NT2/D1 (cell line): ENCODE data around the gene UBE2J1.
"Not testable (repeated sequence)": the region's sequence is repeated elsewhere in the genome, so short reads cannot be mapped to it uniquely, and the experiment has no call there.

Experiments
- DNase-seq: peaks from one replicate; pipeline ENCODE4 v3.0.0-alpha.2; 2011; ENCODE audit warnings: low read depth, low spot score
- H3K27me3 ChIP-seq: 2 replicates; pipeline ENCODE4 v1.6.0; 2011; ENCODE audit warnings: mild to moderate bottlenecking; ENCODE audit not compliant: insufficient read length, insufficient read depth
- H3K36me3 ChIP-seq: 2 replicates; pipeline ENCODE4 v1.6.1; 2011; ENCODE audit warnings: mild to moderate bottlenecking, low read length, mixed read lengths; ENCODE audit not compliant: insufficient read depth, insufficient read length
- H3K4me1 ChIP-seq: 2 replicates; pipeline ENCODE4 v1.5.1; 2011; ENCODE audit not compliant: insufficient read depth, insufficient read length
- H3K4me3 ChIP-seq: 2 replicates; pipeline ENCODE4 v1.5.1; 2011; ENCODE audit warnings: low read depth; ENCODE audit not compliant: insufficient read length
- H3K9ac ChIP-seq: 2 replicates; pipeline ENCODE4 v1.6.0; 2011; ENCODE audit warnings: low read depth; ENCODE audit not compliant: insufficient read length
- H3K9me3 ChIP-seq: 2 replicates; pipeline ENCODE4 v1.5.1; 2011; ENCODE audit warnings: mild to moderate bottlenecking, low read length; ENCODE audit not compliant: insufficient read depth
- SUZ12 ChIP-seq: IDR thresholded peaks from 2 replicates; pipeline ENCODE4 v1.6.1; 2011; ENCODE audit not compliant: insufficient read length, insufficient read depth; ENCODE audit errors: extremely low read depth
- YY1 ChIP-seq: IDR thresholded peaks from 2 replicates; pipeline ENCODE4 v1.6.1; 2011; ENCODE audit not compliant: insufficient read length, insufficient read depth
- ZNF274 ChIP-seq: IDR thresholded peaks from 2 replicates; pipeline ENCODE4 v1.6.1; 2011; ENCODE audit warnings: mild to moderate bottlenecking, low read depth, low read length

The UBE2J1 gene, protein sequence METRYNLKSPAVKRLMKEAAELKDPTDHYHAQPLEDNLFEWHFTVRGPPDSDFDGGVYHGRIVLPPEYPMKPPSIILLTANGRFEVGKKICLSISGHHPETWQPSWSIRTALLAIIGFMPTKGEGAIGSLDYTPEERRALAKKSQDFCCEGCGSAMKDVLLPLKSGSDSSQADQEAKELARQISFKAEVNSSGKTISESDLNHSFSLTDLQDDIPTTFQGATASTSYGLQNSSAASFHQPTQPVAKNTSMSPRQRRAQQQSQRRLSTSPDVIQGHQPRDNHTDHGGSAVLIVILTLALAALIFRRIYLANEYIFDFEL

DNA sequence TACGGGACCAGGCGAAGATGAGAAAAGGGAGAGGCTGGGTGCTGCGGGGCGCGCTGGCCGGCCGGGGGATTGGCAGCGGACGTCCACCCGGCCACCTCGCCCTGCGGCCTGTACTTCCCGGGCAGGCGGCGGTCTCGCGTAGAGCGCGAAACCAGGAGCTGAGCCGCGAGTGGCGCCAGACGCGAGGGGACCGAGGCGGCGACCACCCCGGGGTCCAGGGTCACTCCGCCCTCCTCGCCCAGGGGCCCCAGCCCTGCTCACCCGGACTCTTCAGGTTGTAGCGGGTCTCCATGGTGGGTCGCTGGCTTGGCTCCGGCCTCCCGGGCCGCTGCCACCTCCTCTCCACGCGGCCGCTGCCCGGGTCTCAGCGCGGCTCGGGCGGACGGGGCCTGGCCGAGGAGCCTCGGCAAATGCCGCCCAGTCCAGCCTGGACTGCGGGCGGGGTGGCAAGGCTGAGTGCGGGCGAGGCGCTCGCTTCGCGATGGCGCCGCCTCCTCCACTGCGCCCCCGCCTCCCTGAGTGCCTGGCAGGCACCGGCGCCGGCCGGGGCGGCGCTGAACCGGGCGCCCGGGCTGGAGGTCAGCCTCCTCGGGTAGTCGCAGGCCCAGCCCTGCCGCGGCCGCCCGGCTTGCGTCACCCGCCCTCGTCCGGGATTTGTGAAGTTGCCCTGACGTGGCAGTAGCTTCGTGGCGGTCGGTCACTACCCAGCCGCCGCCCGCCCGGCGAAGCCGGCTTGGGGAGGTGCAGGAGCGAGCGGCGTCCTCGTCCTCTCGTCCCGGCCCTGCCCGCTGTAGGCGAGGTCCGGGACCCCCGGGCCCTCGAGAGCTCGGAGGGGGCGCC is at the start of gene UBE2J1:
TSS of gene UBE2J1 (minus strand) at position 445 of the 840 bp plus-strand sequence. CDS start at position 292, 153 bp downstream.
- H3K36me3 ChIP-seq, result peaks cover 5% of the 10 kb centered on the region
- peak within 1 kb of the TSS; percentile 70 for H3K9ac ChIP-seq
- H3K4me3 ChIP-seq, result peak within 1 kb of the TSS; percentile 53
- no peaks in the 10 kb centered on the region for H3K9me3 ChIP-seq
- TF ChIP-seq YY1, result no peak
- TF ChIP-seq ZNF274, result no peak
- no peak for TF ChIP-seq SUZ12
- no peak for DNase-seq
- peaks cover 4% of the 10 kb centered on the region for H3K4me1 ChIP-seq
- no peaks in the 10 kb centered on the region for H3K27me3 ChIP-seq

DNA sequence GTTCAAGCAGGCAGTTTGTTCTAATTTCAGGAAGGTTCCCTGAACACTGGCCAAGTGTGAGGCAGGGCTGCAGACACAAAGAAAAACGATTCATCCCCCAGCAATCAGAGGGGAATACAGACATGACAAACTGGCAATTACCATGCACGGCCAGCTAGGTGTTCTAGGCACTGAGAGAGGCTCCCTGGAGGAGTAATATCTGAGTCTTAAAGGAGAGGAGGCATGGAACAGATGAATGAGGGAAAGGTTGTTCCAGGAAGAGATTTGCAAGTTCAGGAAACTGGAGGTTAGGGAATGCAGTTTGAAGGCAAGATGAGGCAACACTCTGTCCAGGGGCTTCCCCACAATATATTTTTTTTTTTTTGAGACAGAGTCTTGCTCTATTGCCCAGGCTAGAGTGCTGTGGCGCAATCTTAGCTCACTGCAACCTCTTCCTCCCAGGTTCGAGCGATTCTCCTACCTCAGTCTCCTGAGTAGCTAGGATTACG is 48.4 kb upstream of the UBE2J1 start:
- no peaks in the 10 kb centered on the region for H3K9me3 ChIP-seq
- no peak for DNase-seq
- no peak overlapping the region for H3K4me3 ChIP-seq
- TF ChIP-seq ZNF274 (no peak), SUZ12 (no peak), YY1 (no peak)
- peaks cover 2% of the 10 kb centered on the region for H3K4me1 ChIP-seq
- H3K27me3 ChIP-seq, result no peaks in the 10 kb centered on the region
- no peaks in the 10 kb centered on the region for H3K36me3 ChIP-seq
- H3K9ac ChIP-seq, result no peak overlapping the region

DNA sequence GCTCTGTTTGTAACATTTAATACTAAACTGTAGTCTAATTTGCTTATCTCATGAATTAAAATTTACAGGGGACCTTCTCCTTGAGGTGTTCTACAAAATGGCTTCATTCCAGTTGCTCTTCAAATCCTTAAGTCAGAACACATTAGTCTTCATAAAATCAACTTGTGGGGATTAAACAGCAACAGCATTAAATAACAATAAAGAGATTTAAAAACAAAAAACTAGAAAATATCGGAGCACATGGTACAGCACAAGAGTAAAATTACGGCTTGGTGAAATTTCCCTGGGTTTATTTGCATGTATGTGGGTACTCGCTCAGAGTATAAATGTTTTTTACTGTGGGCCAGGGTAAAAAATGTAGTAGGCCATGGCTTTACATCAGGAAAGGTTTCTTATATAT is 47.5 kb upstream of the UBE2J1 start:
- DNase-seq, result no peak
- H3K4me3 ChIP-seq, result no peak overlapping the region
- H3K9me3 ChIP-seq, result no peaks in the 10 kb centered on the region
- H3K27me3 ChIP-seq, result no peaks in the 10 kb centered on the region
- no peaks in the 10 kb centered on the region for H3K36me3 ChIP-seq
- TF ChIP-seq ZNF274, result no peak
- TF ChIP-seq YY1, result no peak
- TF ChIP-seq SUZ12, result no peak
- peaks cover 2% of the 10 kb centered on the region for H3K4me1 ChIP-seq
- no peak overlapping the region for H3K9ac ChIP-seq

DNA sequence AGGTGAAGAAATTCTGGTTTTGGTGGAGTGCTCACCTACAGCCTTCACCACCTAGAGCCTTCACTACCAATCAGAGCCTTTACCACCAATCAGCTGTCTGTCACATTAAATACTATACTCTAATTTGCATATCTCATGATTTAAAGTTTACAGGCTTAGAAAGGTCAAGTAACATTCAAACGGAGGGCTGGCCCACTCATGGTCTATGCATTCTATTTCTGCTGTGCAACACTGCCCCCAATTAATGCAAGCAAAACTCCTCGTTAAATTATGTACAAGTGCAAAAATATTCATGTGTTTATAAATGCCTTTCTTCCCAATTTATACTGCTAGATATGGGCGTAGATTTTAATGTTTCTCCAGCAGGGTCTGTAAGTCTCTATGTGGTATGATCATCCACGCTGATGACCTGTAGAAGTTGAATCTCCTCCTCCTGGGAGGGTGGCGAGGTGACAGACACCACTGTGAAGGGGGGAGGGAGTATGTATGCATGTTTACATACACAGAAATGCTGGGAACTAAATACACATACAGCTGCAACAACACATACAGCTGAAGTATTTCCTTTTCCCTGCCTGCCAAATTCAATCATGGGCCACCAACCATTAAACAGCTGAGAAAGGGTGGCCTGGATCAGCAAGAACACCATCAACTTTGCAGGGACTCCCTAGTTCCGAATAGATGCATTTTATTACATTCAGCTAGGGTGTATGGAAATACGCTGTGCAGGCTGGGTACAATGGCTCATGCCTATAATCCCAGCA is 46.4 kb upstream of the UBE2J1 start:
- no peaks in the 10 kb centered on the region for H3K36me3 ChIP-seq
- no peak overlapping the region for H3K9ac ChIP-seq
- peaks cover 2% of the 10 kb centered on the region for H3K4me1 ChIP-seq
- no peaks in the 10 kb centered on the region for H3K9me3 ChIP-seq
- H3K4me3 ChIP-seq, result no peak overlapping the region
- no peak for TF ChIP-seq ZNF274
- no peak for TF ChIP-seq SUZ12
- no peak for TF ChIP-seq YY1
- DNase-seq, result no peak
- H3K27me3 ChIP-seq, result no peaks in the 10 kb centered on the region

DNA sequence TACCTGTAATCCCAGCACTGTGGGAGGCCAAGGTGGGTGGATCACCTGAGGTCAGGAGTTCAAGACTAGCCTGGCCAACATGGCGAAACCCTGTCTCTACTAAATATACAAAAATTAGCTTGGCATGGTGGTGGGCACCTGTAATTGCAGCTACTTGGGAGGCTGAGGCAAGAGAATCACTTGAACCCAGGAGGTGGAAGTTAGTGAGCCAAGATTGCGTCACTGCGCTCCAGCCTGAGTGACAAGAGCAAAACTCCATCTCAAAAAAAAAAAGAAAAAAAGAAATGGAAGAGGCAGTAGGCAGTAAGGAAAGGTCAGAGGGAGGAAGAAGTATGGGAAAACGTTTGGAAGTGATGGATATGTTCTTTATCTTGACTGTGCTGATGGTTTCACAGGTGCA is 45.4 kb upstream of the UBE2J1 start:
- not testable (repeated sequence) for H3K27me3 ChIP-seq, H3K9me3 ChIP-seq, H3K4me3 ChIP-seq, H3K4me1 ChIP-seq, H3K9ac ChIP-seq, DNase-seq, H3K36me3 ChIP-seq

DNA sequence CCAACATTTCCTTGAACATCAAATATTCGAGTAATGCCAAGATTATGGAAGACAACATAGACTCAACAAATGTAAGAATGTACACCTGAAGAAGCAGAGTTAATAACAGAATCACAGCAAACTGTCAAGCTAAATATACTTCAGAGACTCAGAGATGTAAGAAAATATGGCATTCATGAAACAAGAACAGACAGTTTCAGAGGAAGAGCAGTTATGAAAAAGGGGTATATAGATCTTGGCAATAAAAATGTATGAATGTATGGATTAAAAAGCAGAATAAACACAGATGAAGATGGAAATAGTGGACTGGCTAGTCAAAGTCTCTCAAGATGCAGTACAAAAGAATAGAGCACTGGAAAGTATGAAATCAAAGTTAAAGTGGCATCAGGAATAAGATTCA is 41.1 kb upstream of the UBE2J1 start:
- no peak for TF ChIP-seq YY1
- no peak for TF ChIP-seq ZNF274
- no peak for TF ChIP-seq SUZ12
- Histone ChIP-seq H3K4me3 (no peak overlapping the region), H3K9ac (no peak overlapping the region), H3K27me3 (no peaks in the 10 kb centered on the region), H3K4me1 (no peaks in the 10 kb centered on the region), H3K9me3 (no peaks in the 10 kb centered on the region), H3K36me3 (no peaks in the 10 kb centered on the region)
- DNase-seq, result no peak

DNA sequence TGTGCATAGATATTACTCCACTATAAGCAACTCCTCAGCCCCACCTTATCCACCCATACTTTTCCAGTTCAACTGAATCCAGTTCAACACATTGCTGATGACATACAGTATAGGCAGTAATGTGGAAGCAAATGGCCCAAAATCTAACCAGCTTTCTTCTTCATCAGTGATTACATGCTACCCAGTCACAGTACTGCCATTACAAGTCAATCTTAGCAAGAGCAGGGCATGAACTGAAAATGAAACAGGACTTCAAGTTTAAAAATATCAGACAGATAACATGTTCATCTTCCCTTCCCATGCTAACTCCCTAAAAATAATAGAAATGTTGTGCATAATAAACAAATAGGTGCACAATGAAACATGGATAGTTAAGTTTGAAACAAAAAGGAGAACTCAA is 40.3 kb upstream of the UBE2J1 start:
- H3K27me3 ChIP-seq, result no peaks in the 10 kb centered on the region
- H3K4me3 ChIP-seq, result no peak overlapping the region
- no peak for TF ChIP-seq YY1
- no peak for TF ChIP-seq ZNF274
- no peak for TF ChIP-seq SUZ12
- H3K9ac ChIP-seq, result no peak overlapping the region
- H3K4me1 ChIP-seq, result no peaks in the 10 kb centered on the region
- H3K36me3 ChIP-seq, result no peaks in the 10 kb centered on the region
- DNase-seq, result no peak
- no peaks in the 10 kb centered on the region for H3K9me3 ChIP-seq
